Measurements from ENCODE around the gene PHACTR1. TPM values are rescaled to one million over a fixed set of nuclear protein-coding genes. Genes with fewer than 3 reads are reported as not detected.

PHACTR1 gene
- total RNA-seq, 5 donors from 2014 or later (not counting 1 experiment from before 2014, with no cell fraction given): 0.63 to 2.6 (median 1.1) TPM

DNA sequence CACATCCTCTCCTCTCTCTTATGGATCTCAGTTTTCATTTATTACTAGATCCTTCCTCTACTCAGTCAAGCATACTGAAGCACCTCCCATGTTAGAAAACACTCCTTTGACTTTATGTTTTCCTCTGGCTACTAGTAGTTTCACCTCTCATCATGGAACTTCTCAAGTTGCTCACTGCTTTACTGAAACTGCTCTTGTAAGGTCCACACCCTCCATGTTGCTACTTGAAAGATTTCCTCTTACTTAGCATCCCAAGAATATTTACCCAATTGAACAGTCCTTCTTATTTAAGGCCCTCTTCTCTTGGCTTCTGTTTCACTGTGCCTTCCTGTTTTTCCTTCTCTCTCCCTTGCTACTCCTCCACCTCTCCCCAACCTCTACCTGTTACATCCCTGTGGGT, 381.4 kb downstream of the PHACTR1 start:
- Mint-ChIP-seq H3K4me1 (no peaks in the 10 kb centered on the region), H3K9me3 (no peaks in the 10 kb centered on the region), H3K36me3 (no peaks in the 10 kb centered on the region), H3K27ac (no peak overlapping the region), H3K4me3 (no peak overlapping the region), H3K27me3 (peaks cover 0 to 13% of the 10 kb centered on the region in 2 donors)
- no peaks in the 10 kb centered on the region for H3K4me1 ChIP-seq (ENCODE audit: control insufficient read depth in 1 of 2, extremely low read depth in 1 of 2, insufficient read depth in 2 of 2, low read length in 2 of 2)
- no peak overlapping the region for H3K4me3 ChIP-seq (ENCODE audit: control insufficient read depth in 1 of 2, extremely low read depth in 1 of 2, low read length in 1 of 2)
- POLR2A ChIA-PET: no interaction called here
- H3K36me3 ChIP-seq (ENCODE audit: control insufficient read depth in 2 of 2, extremely low read depth in 1 of 2, insufficient read depth in 1 of 2, low read length in 1 of 2): no peaks in the 10 kb centered on the region
- CTCF ChIA-PET: no interaction called here
- no peak overlapping the region for H3K27ac ChIP-seq (ENCODE audit: low read length)
- DNase-seq (no peak), ATAC-seq (replicated peaks in 1 of 4) (no peak)
- peaks cover 0 to 7% of the 10 kb centered on the region in 2 experiments for H3K27me3 ChIP-seq (replicated peaks in 1 of 2; ENCODE audit: control insufficient read depth in 2 of 2, extremely low read depth in 1 of 2, insufficient read depth in 2 of 2, low read length in 1 of 2)
- no peaks in the 10 kb centered on the region for H3K9me3 ChIP-seq

DNA sequence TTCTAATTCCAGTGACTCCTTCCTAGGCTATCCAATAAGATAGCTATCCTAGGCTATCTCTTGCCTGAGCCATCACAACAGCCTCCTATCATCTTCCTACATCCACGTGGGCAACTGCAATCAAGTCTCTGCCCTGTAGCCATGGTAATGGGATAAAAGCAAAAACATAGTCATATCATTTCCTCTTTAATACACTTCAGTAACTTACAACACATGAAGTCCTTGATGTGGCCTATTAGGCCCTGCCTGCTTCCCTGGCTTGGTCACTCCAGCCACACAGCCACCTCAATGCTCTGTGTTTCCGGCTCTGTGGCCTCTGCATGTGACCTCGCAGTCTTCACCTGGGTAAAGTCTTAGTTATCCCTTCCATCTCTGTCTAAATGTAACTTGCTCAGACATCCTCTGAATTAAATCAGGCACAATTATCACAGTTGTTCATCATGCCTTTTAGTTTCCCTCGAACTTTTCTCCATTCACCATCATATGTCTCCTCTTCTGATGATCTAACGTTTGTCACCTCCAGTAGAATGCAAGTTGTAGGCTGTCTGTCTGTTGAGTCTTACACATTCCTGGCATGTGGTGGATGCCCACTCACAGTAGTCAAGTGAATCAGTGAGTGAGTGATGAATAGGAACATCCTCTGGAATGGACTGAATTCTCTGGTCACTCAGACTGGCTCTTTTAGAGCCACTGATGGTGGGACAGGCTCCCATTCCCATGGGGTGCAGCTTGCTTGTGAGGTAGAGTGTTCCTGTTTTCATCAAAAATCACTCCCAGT, 382.4 kb downstream of the PHACTR1 start:
- H3K27ac ChIP-seq (ENCODE audit: low read length): no peak overlapping the region
- no peaks in the 10 kb centered on the region for H3K9me3 ChIP-seq
- ATAC-seq (replicated peaks in 1 of 4) (no peak), DNase-seq (no peak)
- no peak overlapping the region for H3K4me3 Mint-ChIP-seq
- H3K36me3 Mint-ChIP-seq: no peaks in the 10 kb centered on the region
- H3K27me3 ChIP-seq (replicated peaks in 1 of 2; ENCODE audit: control insufficient read depth in 2 of 2, extremely low read depth in 1 of 2, insufficient read depth in 2 of 2, low read length in 1 of 2): peaks cover 0 to 3% of the 10 kb centered on the region in 2 experiments
- peaks cover 0 to 13% of the 10 kb centered on the region in 2 donors for H3K27me3 Mint-ChIP-seq
- no peaks in the 10 kb centered on the region for H3K36me3 ChIP-seq (ENCODE audit: control insufficient read depth in 2 of 2, extremely low read depth in 1 of 2, insufficient read depth in 1 of 2, low read length in 1 of 2)
- H3K4me1 Mint-ChIP-seq: no peaks in the 10 kb centered on the region
- ChIA-PET POLR2A (no interaction called here), CTCF (no interaction called here)
- H3K4me1 ChIP-seq (ENCODE audit: control insufficient read depth in 1 of 2, extremely low read depth in 1 of 2, insufficient read depth in 2 of 2, low read length in 2 of 2): no peaks in the 10 kb centered on the region
- H3K4me3 ChIP-seq (ENCODE audit: control insufficient read depth in 1 of 2, extremely low read depth in 1 of 2, low read length in 1 of 2): no peak overlapping the region
- 81% methylated on average over 4 of the region's 5 CpGs for WGBS (ENCODE audit: insufficient coverage)
- H3K9me3 Mint-ChIP-seq: no peaks in the 10 kb centered on the region
- no peak overlapping the region for H3K27ac Mint-ChIP-seq

DNA sequence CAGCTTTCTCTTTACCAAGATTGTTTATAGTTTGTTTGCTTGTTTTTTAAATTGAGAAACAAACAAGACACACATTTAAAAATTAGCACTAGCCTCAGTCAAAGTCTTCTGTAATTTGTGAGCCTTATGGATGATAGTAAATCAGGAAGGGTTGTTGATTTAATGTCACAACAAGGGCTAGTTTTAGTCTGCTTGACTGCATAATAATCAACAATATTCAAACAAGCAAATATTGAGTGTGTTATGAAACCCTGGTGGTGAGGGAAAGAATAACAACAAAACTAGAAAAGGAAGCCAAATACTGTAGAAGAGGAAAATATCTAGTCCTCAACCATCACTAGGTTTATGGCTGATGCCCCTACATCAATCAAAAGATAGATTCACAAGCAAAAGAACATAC, 383.2 kb downstream of the PHACTR1 start:
- Histone ChIP-seq H3K36me3 (ENCODE audit: control insufficient read depth in 2 of 2, extremely low read depth in 1 of 2, insufficient read depth in 1 of 2, low read length in 1 of 2) (no peaks in the 10 kb centered on the region), H3K9me3 (no peaks in the 10 kb centered on the region), H3K4me1 (ENCODE audit: control insufficient read depth in 1 of 2, extremely low read depth in 1 of 2, insufficient read depth in 2 of 2, low read length in 2 of 2) (no peaks in the 10 kb centered on the region), H3K4me3 (ENCODE audit: control insufficient read depth in 1 of 2, extremely low read depth in 1 of 2, low read length in 1 of 2) (no peak overlapping the region), H3K27ac (ENCODE audit: low read length) (no peak overlapping the region), H3K27me3 (replicated peaks in 1 of 2; ENCODE audit: control insufficient read depth in 2 of 2, extremely low read depth in 1 of 2, insufficient read depth in 2 of 2, low read length in 1 of 2) (peaks cover 0 to 3% of the 10 kb centered on the region in 2 experiments)
- POLR2A ChIA-PET: no interaction called here
- no peak for ATAC-seq (replicated peaks in 1 of 4)
- no peak for DNase-seq
- H3K4me1 Mint-ChIP-seq: no peaks in the 10 kb centered on the region
- CTCF ChIA-PET: no interaction called here
- H3K36me3 Mint-ChIP-seq: no peaks in the 10 kb centered on the region
- no peak overlapping the region for H3K4me3 Mint-ChIP-seq
- H3K27ac Mint-ChIP-seq: no peak overlapping the region
- peaks cover 0 to 14% of the 10 kb centered on the region in 2 donors for H3K27me3 Mint-ChIP-seq
- H3K9me3 Mint-ChIP-seq: no peaks in the 10 kb centered on the region

DNA sequence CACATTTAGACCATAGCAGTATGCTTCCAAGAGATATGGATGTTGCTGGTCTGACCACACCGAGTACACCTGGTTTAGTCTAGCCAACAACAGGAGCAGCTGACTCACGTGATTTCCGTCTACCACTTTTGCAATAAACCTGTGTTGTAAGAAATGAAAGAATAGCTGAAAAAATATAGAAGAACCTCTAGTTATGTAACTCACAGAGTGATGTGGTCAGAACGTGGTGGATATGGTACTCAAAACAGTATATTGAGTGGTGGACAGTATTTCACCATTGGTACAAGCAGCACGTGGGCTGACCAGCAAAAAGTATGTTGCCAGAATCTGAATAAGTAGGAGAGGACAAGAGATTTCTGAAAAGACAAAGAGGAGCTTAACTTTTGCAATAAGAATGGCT, 384.8 kb downstream of the PHACTR1 start:
- no peaks in the 10 kb centered on the region for H3K9me3 Mint-ChIP-seq
- no peaks in the 10 kb centered on the region for H3K36me3 Mint-ChIP-seq
- H3K4me1 Mint-ChIP-seq: no peaks in the 10 kb centered on the region
- POLR2A ChIA-PET: no interaction called here
- Histone ChIP-seq H3K9me3 (no peaks in the 10 kb centered on the region), H3K4me3 (ENCODE audit: control insufficient read depth in 1 of 2, extremely low read depth in 1 of 2, low read length in 1 of 2) (no peak overlapping the region), H3K4me1 (ENCODE audit: control insufficient read depth in 1 of 2, extremely low read depth in 1 of 2, insufficient read depth in 2 of 2, low read length in 2 of 2) (no peaks in the 10 kb centered on the region), H3K27ac (ENCODE audit: low read length) (no peak overlapping the region), H3K27me3 (replicated peaks in 1 of 2; ENCODE audit: control insufficient read depth in 2 of 2, extremely low read depth in 1 of 2, insufficient read depth in 2 of 2, low read length in 1 of 2) (peaks cover 0 to 3% of the 10 kb centered on the region in 2 experiments), H3K36me3 (ENCODE audit: control insufficient read depth in 2 of 2, extremely low read depth in 1 of 2, insufficient read depth in 1 of 2, low read length in 1 of 2) (no peaks in the 10 kb centered on the region)
- no peak for DNase-seq
- no peak for ATAC-seq (replicated peaks in 1 of 4)
- no peak overlapping the region for H3K27ac Mint-ChIP-seq
- 71% methylated on average over 2 of the region's 5 CpGs for WGBS (ENCODE audit: insufficient coverage)
- no peak overlapping the region for H3K4me3 Mint-ChIP-seq
- H3K27me3 Mint-ChIP-seq: peaks cover 0 to 17% of the 10 kb centered on the region in 2 donors
- CTCF ChIA-PET: no interaction called here

- WGBS (ENCODE audit: insufficient coverage): 78% methylated on average over 1 of the region's 2 CpGs
- Mint-ChIP-seq H3K36me3 (no peaks in the 10 kb centered on the region), H3K4me3 (no peak overlapping the region), H3K27me3 (peaks cover 0 to 17% of the 10 kb centered on the region in 2 donors), H3K27ac (no peak overlapping the region), H3K4me1 (no peaks in the 10 kb centered on the region), H3K9me3 (no peaks in the 10 kb centered on the region)
- ChIA-PET POLR2A (no interaction called here), CTCF (no interaction called here)
- Histone ChIP-seq H3K27ac (ENCODE audit: low read length) (no peak overlapping the region), H3K36me3 (ENCODE audit: control insufficient read depth in 2 of 2, extremely low read depth in 1 of 2, insufficient read depth in 1 of 2, low read length in 1 of 2) (no peaks in the 10 kb centered on the region), H3K4me1 (ENCODE audit: control insufficient read depth in 1 of 2, extremely low read depth in 1 of 2, insufficient read depth in 2 of 2, low read length in 2 of 2) (no peaks in the 10 kb centered on the region), H3K27me3 (replicated peaks in 1 of 2; ENCODE audit: control insufficient read depth in 2 of 2, extremely low read depth in 1 of 2, insufficient read depth in 2 of 2, low read length in 1 of 2) (peaks cover 0 to 3% of the 10 kb centered on the region in 2 experiments), H3K4me3 (ENCODE audit: control insufficient read depth in 1 of 2, extremely low read depth in 1 of 2, low read length in 1 of 2) (no peak overlapping the region), H3K9me3 (no peaks in the 10 kb centered on the region)
- no peak for DNase-seq
- no peak for ATAC-seq (replicated peaks in 1 of 4)
These were observed 385.4 kb downstream of the PHACTR1 start for GRCh38 chr6:13101985-13102384.

DNA sequence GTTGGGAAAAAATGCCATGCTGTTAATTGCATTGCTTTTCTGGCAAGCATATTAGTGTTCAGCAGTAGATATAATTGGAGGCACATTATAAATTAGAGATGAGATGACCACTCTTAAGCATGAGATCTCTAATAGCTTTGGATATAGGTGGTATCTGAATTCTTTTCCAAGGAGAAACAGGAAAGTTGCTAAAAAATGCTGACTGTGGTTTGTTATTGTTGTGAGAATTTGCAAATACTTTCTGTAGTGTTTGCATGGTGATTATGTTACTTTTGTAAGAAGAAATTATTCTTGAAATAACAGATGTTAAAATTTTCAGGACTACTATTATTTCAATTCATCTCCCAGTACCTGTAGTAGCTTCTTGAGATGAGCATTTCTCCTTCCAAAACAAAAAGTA, 386.6 kb downstream of the PHACTR1 start:
- no peaks in the 10 kb centered on the region for H3K4me1 ChIP-seq (ENCODE audit: control insufficient read depth in 1 of 2, extremely low read depth in 1 of 2, insufficient read depth in 2 of 2, low read length in 2 of 2)
- peaks cover 0 to 3% of the 10 kb centered on the region in 2 experiments for H3K27me3 ChIP-seq (replicated peaks in 1 of 2; ENCODE audit: control insufficient read depth in 2 of 2, extremely low read depth in 1 of 2, insufficient read depth in 2 of 2, low read length in 1 of 2)
- H3K27me3 Mint-ChIP-seq: peaks cover 0 to 17% of the 10 kb centered on the region in 2 donors
- no peak for ATAC-seq (replicated peaks in 1 of 4)
- no peak overlapping the region for H3K4me3 Mint-ChIP-seq
- no peak overlapping the region for H3K27ac Mint-ChIP-seq
- no peaks in the 10 kb centered on the region for H3K36me3 ChIP-seq (ENCODE audit: control insufficient read depth in 2 of 2, extremely low read depth in 1 of 2, insufficient read depth in 1 of 2, low read length in 1 of 2)
- H3K9me3 ChIP-seq: no peaks in the 10 kb centered on the region
- no peak for DNase-seq
- no peaks in the 10 kb centered on the region for H3K36me3 Mint-ChIP-seq
- H3K4me1 Mint-ChIP-seq: no peaks in the 10 kb centered on the region
- H3K9me3 Mint-ChIP-seq: no peaks in the 10 kb centered on the region
- ChIA-PET POLR2A (no interaction called here), CTCF (no interaction called here)
- H3K27ac ChIP-seq (ENCODE audit: low read length): no peak overlapping the region
- H3K4me3 ChIP-seq (ENCODE audit: control insufficient read depth in 1 of 2, extremely low read depth in 1 of 2, low read length in 1 of 2): no peak overlapping the region

DNA sequence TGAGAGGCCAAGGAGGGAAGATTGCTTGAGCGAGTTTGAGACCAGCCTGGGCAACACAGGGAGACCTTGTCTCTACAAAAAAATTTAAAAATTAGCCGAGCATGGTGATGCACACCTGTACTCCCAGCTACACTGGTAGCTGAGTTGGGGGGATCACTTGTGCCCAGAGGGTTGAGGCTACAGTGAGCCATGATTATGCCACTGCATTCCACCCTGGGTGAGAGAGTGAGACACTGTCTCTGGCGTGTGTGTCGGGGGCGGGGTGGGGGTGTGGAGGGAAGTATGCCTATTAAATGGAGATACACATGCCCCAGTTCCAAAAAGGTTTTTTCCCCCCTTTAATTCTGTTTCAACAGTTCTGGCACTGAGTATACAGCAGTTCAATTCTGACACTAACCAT, 388.6 kb downstream of the PHACTR1 start:
- no peak overlapping the region for H3K27ac Mint-ChIP-seq
- peaks cover 0 to 17% of the 10 kb centered on the region in 2 donors for H3K27me3 Mint-ChIP-seq
- Histone ChIP-seq H3K4me3 (ENCODE audit: control insufficient read depth in 1 of 2, extremely low read depth in 1 of 2, low read length in 1 of 2) (no peak overlapping the region), H3K9me3 (no peaks in the 10 kb centered on the region), H3K27ac (ENCODE audit: low read length) (no peak overlapping the region), H3K4me1 (ENCODE audit: control insufficient read depth in 1 of 2, extremely low read depth in 1 of 2, insufficient read depth in 2 of 2, low read length in 2 of 2) (no peaks in the 10 kb centered on the region), H3K36me3 (ENCODE audit: control insufficient read depth in 2 of 2, extremely low read depth in 1 of 2, insufficient read depth in 1 of 2, low read length in 1 of 2) (no peaks in the 10 kb centered on the region), H3K27me3 (replicated peaks in 1 of 2; ENCODE audit: control insufficient read depth in 2 of 2, extremely low read depth in 1 of 2, insufficient read depth in 2 of 2, low read length in 1 of 2) (no peaks in the 10 kb centered on the region)
- ATAC-seq (replicated peaks in 1 of 4) (no peak), DNase-seq (no peak)
- no peak overlapping the region for H3K4me3 Mint-ChIP-seq
- CTCF ChIA-PET: no interaction called here
- H3K4me1 Mint-ChIP-seq: no peaks in the 10 kb centered on the region
- POLR2A ChIA-PET: no interaction called here
- peaks cover 0 to under 1% (median 0%) of the 10 kb centered on the region in 3 donors for H3K9me3 Mint-ChIP-seq
- WGBS (ENCODE audit: insufficient coverage): no CpG with 5 or more reads among the region's 5 CpGs
- no peaks in the 10 kb centered on the region for H3K36me3 Mint-ChIP-seq
